Nucleus accumbens (tissue), 56 donors: ENCODE measurements around the gene PLEKHO1.
"Not testable (repeated sequence)": the region's sequence is repeated elsewhere in the genome, so short reads cannot be mapped to it uniquely, and the experiment has no call there.

Source experiments
- DNase-seq, 56 donors: peaks; one replicate each; lab custom pipeline; 2025; lab: John Stamatoyannopoulos, UW

The PLEKHO1 gene

GRCh38 chr1:150168960-150169601, 19.4 kb downstream of the PLEKHO1 start:
- DNase-seq: peak in 20 of 56 donors; percentile 6 to 68 (median 22)

GRCh38 chr1:150171801-150172200, 22.1 kb downstream of the PLEKHO1 start:
- no peak for DNase-seq

- DNase-seq: no peak
Measured at GRCh38 chr1:150173141-150173585, 23.4 kb downstream of the PLEKHO1 start.

- no peak for DNase-seq
Measured at GRCh38 chr1:150176593-150176992, 26.9 kb downstream of the PLEKHO1 start.

GRCh38 chr1:150178548-150178947, 28.8 kb downstream of the PLEKHO1 start:
- DNase-seq: no peak

- DNase-seq: no peak
Measured at GRCh38 chr1:150179867-150180266, 30.2 kb downstream of the PLEKHO1 start.

- no peak for DNase-seq
Measured at GRCh38 chr1:150180474-150180873, 30.8 kb downstream of the PLEKHO1 start.

- peak in 49 of 56 donors; percentile 10 to 90 (median 56) for DNase-seq
Measured at GRCh38 chr1:150182247-150182646, 32.5 kb downstream of the PLEKHO1 start.

GRCh38 chr1:150183061-150183460, 33.3 kb downstream of the PLEKHO1 start:
- no peak for DNase-seq

- DNase-seq: no peak
Measured at GRCh38 chr1:150185481-150185880, 35.8 kb downstream of the PLEKHO1 start.

- not testable (repeated sequence) for DNase-seq
Measured at GRCh38 chr1:150186438-150186788, 36.7 kb downstream of the PLEKHO1 start.

GRCh38 chr1:150186789-150187559, 37.3 kb downstream of the PLEKHO1 start:
- DNase-seq: peak in 6 of 56 donors; percentile 2 to 57 (median 28)

GRCh38 chr1:150187560-150187931, 37.8 kb downstream of the PLEKHO1 start:
- DNase-seq: peak in 8 of 56 donors; percentile 7 to 57 (median 16)

GRCh38 chr1:150192012-150192411, 42.3 kb downstream of the PLEKHO1 start:
- no peak for DNase-seq

- no peak for DNase-seq
Measured at GRCh38 chr1:150194381-150195031, 44.8 kb downstream of the PLEKHO1 start.

- no peak for DNase-seq
Measured at GRCh38 chr1:150196417-150196816, 46.7 kb downstream of the PLEKHO1 start.

GRCh38 chr1:150207281-150207971, 57.7 kb downstream of the PLEKHO1 start:
- no peak for DNase-seq

GRCh38 chr1:150208460-150208859, 58.7 kb downstream of the PLEKHO1 start:
- DNase-seq: not testable (repeated sequence)
